ENCODE measurements around the gene AKIRIN2. TPM values are rescaled to one million over a fixed set of nuclear protein-coding genes. Genes with fewer than 3 reads are reported as not detected.

Gene AKIRIN2
- total RNA-seq, 1 experiment from 2014 or later = 68.9 TPM

DNA sequence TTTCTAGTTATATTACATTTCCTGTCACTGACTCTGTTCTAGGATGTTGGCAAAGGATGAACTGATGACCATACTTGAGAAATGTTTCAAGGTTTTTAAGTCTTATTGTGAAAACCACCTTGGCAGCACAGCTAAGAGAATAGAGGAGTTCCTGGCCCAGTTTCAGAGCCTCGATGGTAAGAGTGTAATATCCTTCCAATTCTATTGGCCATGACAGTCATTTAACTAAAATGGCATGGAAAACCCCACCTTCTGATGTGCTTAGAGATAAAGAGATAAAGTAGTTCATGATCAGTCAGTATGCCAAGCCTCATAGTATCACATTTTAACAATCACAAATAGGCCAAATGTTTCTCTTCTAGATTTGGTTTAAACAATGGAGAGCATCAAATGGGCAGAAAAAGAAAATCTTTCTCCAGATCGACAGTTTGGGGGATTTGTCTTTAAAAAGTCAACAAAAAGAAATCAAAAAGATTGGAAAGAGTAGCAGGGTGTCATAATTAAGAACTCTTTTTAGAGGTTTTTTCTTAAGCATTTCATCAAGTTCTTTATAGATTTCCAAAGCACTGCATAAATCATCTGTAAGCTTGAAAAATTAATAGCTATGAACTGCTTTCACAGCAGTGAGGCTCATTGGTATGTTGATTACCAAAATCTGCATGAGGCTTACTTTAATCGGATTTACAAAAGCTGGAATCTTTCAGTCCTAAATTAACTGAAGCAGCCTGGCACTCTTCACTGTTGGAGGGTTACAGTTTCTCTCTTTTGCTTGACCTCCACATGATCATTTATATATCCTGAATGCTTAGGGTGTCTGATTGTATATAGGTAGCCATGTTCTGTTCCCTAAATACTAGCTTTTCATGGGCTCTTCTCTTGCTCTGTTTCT, 48.7 kb downstream of the AKIRIN2 start:
- H3K36me3 ChIP-seq (ENCODE audit: insufficient read depth, low read length, poor library complexity, severe bottlenecking) = peaks cover 19% of the 10 kb centered on the region
- H3K4me3 ChIP-seq (ENCODE audit: low read depth, low read length, poor library complexity, severe bottlenecking) = no peak overlapping the region
- POLR2A ChIA-PET (ENCODE audit: low non-redundant PET) = no interaction called here
- no peak for TF ChIP-seq EZH2 (IDR thresholded peaks at IDR 0.05; ENCODE audit: borderline replicate concordance, low read depth, low read length, poor library complexity, severe bottlenecking)
- DNase-seq (ENCODE audit: low spot score) = peak; percentile 63
- peak overlapping the region; percentile 51 for H3K27ac ChIP-seq (ENCODE audit: low read depth, low read length, poor library complexity, severe bottlenecking)
- H3K4me1 ChIP-seq (ENCODE audit: insufficient read depth, low read length, poor library complexity, severe bottlenecking) = peaks cover 26% of the 10 kb centered on the region
- no peaks in the 10 kb centered on the region for H3K9me3 ChIP-seq (ENCODE audit: low read depth, low read length, poor library complexity, severe bottlenecking)
- intact Hi-C loops (cut with micrococcal nuclease; ENCODE audit: unreplicated experiment) = loop anchor here (2.0 kb wide), 1 partner anchor 63 kb away; the partner anchor contains the start of gene ORC3
- CTCF ChIA-PET = no interaction called here
- no peaks in the 10 kb centered on the region for H3K27me3 ChIP-seq (replicated peaks; ENCODE audit: insufficient read depth, low read depth, low read length, poor library complexity)
- no TSS peak for BruUV-seq (replicated peaks)

DNA sequence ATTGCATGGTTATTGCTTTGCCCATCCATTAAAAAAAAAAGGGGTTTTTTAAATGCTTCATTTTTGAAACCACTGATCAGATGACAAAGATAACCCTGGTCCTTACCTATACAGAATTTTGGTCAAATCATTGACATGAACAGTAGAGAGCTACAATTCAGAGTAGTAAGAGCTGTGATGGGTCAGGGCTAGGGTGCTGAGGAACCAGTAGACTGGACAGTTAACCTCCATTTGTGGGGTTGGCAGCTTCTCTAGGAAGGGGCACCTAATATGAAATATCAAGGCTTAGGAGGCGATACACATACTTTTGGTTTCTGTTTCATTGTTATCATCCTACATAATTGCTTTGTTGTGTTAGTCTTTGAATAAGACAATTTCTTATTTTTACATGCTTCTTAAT, 57.0 kb downstream of the AKIRIN2 start:
- no peak for DNase-seq (ENCODE audit: low spot score)
- POLR2A ChIA-PET (ENCODE audit: low non-redundant PET) = no interaction called here
- no peak overlapping the region for H3K27ac ChIP-seq (ENCODE audit: low read depth, low read length, poor library complexity, severe bottlenecking)
- no peaks in the 10 kb centered on the region for H3K27me3 ChIP-seq (replicated peaks; ENCODE audit: insufficient read depth, low read depth, low read length, poor library complexity)
- no peak overlapping the region for H3K4me3 ChIP-seq (ENCODE audit: low read depth, low read length, poor library complexity, severe bottlenecking)
- CTCF ChIA-PET = no interaction called here
- intact Hi-C loops (cut with micrococcal nuclease; ENCODE audit: unreplicated experiment) = no loop called here
- no peaks in the 10 kb centered on the region for H3K36me3 ChIP-seq (ENCODE audit: insufficient read depth, low read length, poor library complexity, severe bottlenecking)
- no peaks in the 10 kb centered on the region for H3K9me3 ChIP-seq (ENCODE audit: low read depth, low read length, poor library complexity, severe bottlenecking)
- TF ChIP-seq, protein P1, sequence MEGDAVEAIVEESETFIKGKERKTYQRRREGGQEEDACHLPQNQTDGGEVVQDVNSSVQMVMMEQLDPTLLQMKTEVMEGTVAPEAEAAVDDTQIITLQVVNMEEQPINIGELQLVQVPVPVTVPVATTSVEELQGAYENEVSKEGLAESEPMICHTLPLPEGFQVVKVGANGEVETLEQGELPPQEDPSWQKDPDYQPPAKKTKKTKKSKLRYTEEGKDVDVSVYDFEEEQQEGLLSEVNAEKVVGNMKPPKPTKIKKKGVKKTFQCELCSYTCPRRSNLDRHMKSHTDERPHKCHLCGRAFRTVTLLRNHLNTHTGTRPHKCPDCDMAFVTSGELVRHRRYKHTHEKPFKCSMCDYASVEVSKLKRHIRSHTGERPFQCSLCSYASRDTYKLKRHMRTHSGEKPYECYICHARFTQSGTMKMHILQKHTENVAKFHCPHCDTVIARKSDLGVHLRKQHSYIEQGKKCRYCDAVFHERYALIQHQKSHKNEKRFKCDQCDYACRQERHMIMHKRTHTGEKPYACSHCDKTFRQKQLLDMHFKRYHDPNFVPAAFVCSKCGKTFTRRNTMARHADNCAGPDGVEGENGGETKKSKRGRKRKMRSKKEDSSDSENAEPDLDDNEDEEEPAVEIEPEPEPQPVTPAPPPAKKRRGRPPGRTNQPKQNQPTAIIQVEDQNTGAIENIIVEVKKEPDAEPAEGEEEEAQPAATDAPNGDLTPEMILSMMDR (conservative IDR thresholded peaks at IDR 0.05; ENCODE audit: low read depth, low read length) = no peak
- TF ChIP-seq EZH2 (IDR thresholded peaks at IDR 0.05; ENCODE audit: borderline replicate concordance, low read depth, low read length, poor library complexity, severe bottlenecking) = no peak
- H3K4me1 ChIP-seq (ENCODE audit: insufficient read depth, low read length, poor library complexity, severe bottlenecking) = no peaks in the 10 kb centered on the region
- no TSS peak for BruUV-seq (replicated peaks)

DNA sequence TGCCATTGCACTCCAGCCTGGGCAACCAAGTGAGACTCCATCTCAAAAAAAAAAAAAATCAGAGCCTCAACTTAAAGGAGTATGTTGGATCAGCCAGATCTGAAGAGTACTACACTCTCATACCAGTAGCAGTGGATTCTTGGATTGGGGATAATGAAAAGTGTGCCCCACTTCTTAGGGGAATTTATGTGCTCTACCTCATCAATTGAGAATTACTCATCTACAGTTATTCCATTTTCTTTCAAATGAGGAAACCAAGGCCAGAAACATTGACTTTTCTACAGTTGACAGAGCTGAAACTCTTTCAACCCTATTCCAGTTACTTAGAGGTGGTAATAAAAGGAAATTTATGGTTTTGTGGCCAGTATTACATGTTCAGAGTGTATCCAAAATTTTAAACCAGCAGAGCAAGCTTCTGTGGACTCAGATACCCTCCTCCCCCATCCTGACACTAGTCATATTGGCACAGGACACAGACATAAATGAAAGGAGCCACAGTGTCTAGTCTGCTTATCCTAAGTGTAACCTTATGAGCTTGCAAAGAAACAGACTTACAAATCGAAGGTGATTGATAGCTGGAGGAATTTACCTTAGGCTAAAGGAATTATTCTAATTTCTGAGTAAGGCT, 60.9 kb downstream of the AKIRIN2 start:
- BruUV-seq (replicated peaks) = no TSS peak
- intact Hi-C loops (cut with micrococcal nuclease; ENCODE audit: unreplicated experiment) = no loop called here
- Histone ChIP-seq H3K27me3 (replicated peaks; ENCODE audit: insufficient read depth, low read depth, low read length, poor library complexity) (no peaks in the 10 kb centered on the region), H3K36me3 (ENCODE audit: insufficient read depth, low read length, poor library complexity, severe bottlenecking) (peaks cover 8% of the 10 kb centered on the region), H3K4me3 (ENCODE audit: low read depth, low read length, poor library complexity, severe bottlenecking) (no peak overlapping the region), H3K27ac (ENCODE audit: low read depth, low read length, poor library complexity, severe bottlenecking) (no peak overlapping the region), H3K9me3 (ENCODE audit: low read depth, low read length, poor library complexity, severe bottlenecking) (no peaks in the 10 kb centered on the region), H3K4me1 (ENCODE audit: insufficient read depth, low read length, poor library complexity, severe bottlenecking) (no peaks in the 10 kb centered on the region)
- TF ChIP-seq, protein P1 (conservative IDR thresholded peaks at IDR 0.05; ENCODE audit: low read depth, low read length) = no peak
- no peak for TF ChIP-seq EZH2 (IDR thresholded peaks at IDR 0.05; ENCODE audit: borderline replicate concordance, low read depth, low read length, poor library complexity, severe bottlenecking)
- ChIA-PET POLR2A (ENCODE audit: low non-redundant PET) (no interaction called here), CTCF (no interaction called here)
- no peak for DNase-seq (ENCODE audit: low spot score)
